Panc1 (cell line): ENCODE results near the gene RPUSD3. TPM values are rescaled to one million over a fixed set of nuclear protein-coding genes. Genes with fewer than 3 reads are reported as not detected.
"Not testable (repeated sequence)": the region's sequence is repeated elsewhere in the genome, so short reads cannot be mapped to it uniquely, and the experiment has no call there.

Source experiments
- ATAC-seq: fragments of 200-7000 bp; cut with Tn5 transposase; 2 replicates; pipeline ENCODE4 v1.9.1; 2020; ENCODE audit warnings: mild to moderate bottlenecking, moderate library complexity
- BruUV-seq: library from RNA; stranded (reverse); fragments of 400-500 nt; replicated peaks from 2 replicates; lab custom pipeline; 2021; lab: Mats Ljungman, UMichigan
- CTCF ChIA-PET: fragments of 300-600 bp; sonication (Branson Sonifier 250); formaldehyde crosslinking; loops from one replicate; lab custom pipeline; 2022; ENCODE audit warnings: antibody characterized with exemption; lab: Charles Lee
- POLR2A ChIA-PET: fragments of 300-600 bp; sonication (Branson Sonifier 250); formaldehyde crosslinking; loops from one replicate; lab custom pipeline; 2022; ENCODE audit warnings: antibody characterized with exemption; lab: Charles Lee
- DNase-seq: peaks from one replicate; pipeline ENCODE4 v3.0.0-alpha.2; 2010; ENCODE audit warnings: low read depth, low spot score
- H3K27ac ChIP-seq: 2 replicates; pipeline ENCODE4 v1.5.1; 2011; ENCODE audit warnings: mild to moderate bottlenecking, low read length, inconsistent platforms
- H3K27me3 ChIP-seq: fragments of 200-500 bp; sonication (Bioruptor generic); 2 replicates; pipeline ENCODE4 v1.6.0; 2014; ENCODE audit warnings: low read length, inconsistent platforms; ENCODE audit not compliant: control insufficient read depth, insufficient read depth
- H3K36me3 ChIP-seq: fragments of 200-500 bp; sonication (Bioruptor generic); 2 replicates; pipeline ENCODE4 v1.5.1; 2014; ENCODE audit warnings: inconsistent platforms, mild to moderate bottlenecking, low read length, moderate library complexity; ENCODE audit not compliant: control insufficient read depth, insufficient read depth
- H3K4me1 ChIP-seq: 2 replicates; pipeline ENCODE4 v1.5.1; 2011; ENCODE audit warnings: inconsistent platforms, mild to moderate bottlenecking, low read length, moderate library complexity; ENCODE audit not compliant: control insufficient read depth, insufficient read depth
- H3K4me3 ChIP-seq, 2 experiments: 2 replicates each; pipeline ENCODE4 v1.5.1; 2011 to 2012; ENCODE audit warnings: low read depth in 2 of 2, low read length in 2 of 2, mild to moderate bottlenecking in 2 of 2, inconsistent platforms in 1 of 2, moderate library complexity in 1 of 2
- H3K9me3 ChIP-seq: fragments of 200-500 bp; sonication (Bioruptor generic); 2 replicates; pipeline ENCODE4 v1.5.1; 2014; ENCODE audit warnings: low read depth, mild to moderate bottlenecking, inconsistent platforms, low read length, moderate library complexity; ENCODE audit not compliant: control insufficient read depth, insufficient read depth
- CTCF ChIP-seq: fragments of 450-650 bp; IDR thresholded peaks from 2 replicates; pipeline ENCODE4 v1.5.1; 2017; ENCODE audit warnings: mild to moderate bottlenecking
- POLR2AphosphoS5 ChIP-seq: IDR thresholded peaks from 2 replicates; pipeline ENCODE4 v1.6.1; 2012; ENCODE audit warnings: mild to moderate bottlenecking, low read depth, low read length, moderate library complexity
- REST ChIP-seq, 2 experiments: IDR thresholded peaks; 2 replicates each; pipeline ENCODE4 v1.6.1; 2011 to 2012; ENCODE audit warnings: low read depth in 2 of 2, control low read depth in 1 of 2, low read length in 1 of 2, mild to moderate bottlenecking in 1 of 2, moderate library complexity in 1 of 2; ENCODE audit not compliant: insufficient read depth in 1 of 2
- SIN3A ChIP-seq: IDR thresholded peaks from 2 replicates; pipeline ENCODE4 v1.6.1; 2012; ENCODE audit warnings: low read depth, mild to moderate bottlenecking, low read length, moderate library complexity, borderline replicate concordance; ENCODE audit not compliant: insufficient read depth
- TCF7L2 ChIP-seq: IDR thresholded peaks from 2 replicates; pipeline ENCODE4 v1.6.1; 2011; ENCODE audit warnings: mild to moderate bottlenecking, low read depth, low read length, inconsistent platforms
- in situ Hi-C: cut with HindIII; loops from 2 replicates; pipeline ENCODE4 v1.10.0; 2016; ENCODE audit warnings: low sequenced_read_pairs, low pct_unique_long_range_greater_than_20kb
- intact Hi-C: fragments of 100-400 bp; cut with micrococcal nuclease; formaldehyde crosslinking; loops from one replicate; pipeline ENCODE4 v1.10.0; 2022; ENCODE audit not compliant: unreplicated experiment
- total RNA-seq: library from RNA; stranded (reverse); gene quantifications from one replicate; pipeline ENCODE4 v1.2.1, GENCODE V29; 2021; ENCODE audit not compliant: unreplicated experiment

RPUSD3 gene
- total RNA-seq, 1 experiment from 2014 or later, result 40.4 TPM

GRCh38 chr3:9867106-9867505, 23.3 kb upstream of the RPUSD3 start:
- DNase-seq, result no peak
- intact Hi-C loops, result no loop called here

GRCh38 chr3:9866639-9867038, 22.8 kb upstream of the RPUSD3 start:
- Histone ChIP-seq H3K36me3 (no peaks in the 10 kb centered on the region), H3K9me3 (no peaks in the 10 kb centered on the region), H3K27ac (no peak overlapping the region), H3K4me3 (no peak overlapping the region), H3K4me1 (peaks cover 6% of the 10 kb centered on the region; the same call in 1 of the 2 replicates), H3K27me3 (no peaks in the 10 kb centered on the region)
- ChIA-PET POLR2A (interaction anchor here (0.6 kb wide), 1 partner anchor 406 kb away, joined by 3 read pairs; no protein-coding TSS in a partner anchor), CTCF (no interaction called here)
- TF ChIP-seq CTCF (no peak), POLR2AphosphoS5 (no peak), SIN3A (no peak), TCF7L2 (no peak), REST (IDR thresholded peaks at IDR 0.05; ENCODE audit: insufficient read depth in 1 of 2, low read depth in 2 of 2, low read length in 1 of 2) (no peak)
- intact Hi-C loops, result no loop called here
- no peak for ATAC-seq
- no peak for DNase-seq
- in situ Hi-C loops, result no loop called here
- BruUV-seq, result no TSS peak

More at GRCh38 chr3:9867106-9867505, 23.3 kb upstream of the RPUSD3 start:
- Histone ChIP-seq H3K36me3 (no peaks in the 10 kb centered on the region), H3K27me3 (no peaks in the 10 kb centered on the region), H3K9me3 (no peaks in the 10 kb centered on the region), H3K27ac (no peak overlapping the region), H3K4me1 (peaks cover 6% of the 10 kb centered on the region; the same call in 1 of the 2 replicates), H3K4me3 (no peak overlapping the region)
- CTCF ChIA-PET, result no interaction called here
- TF ChIP-seq CTCF (no peak), SIN3A (no peak), TCF7L2 (no peak), REST (IDR thresholded peaks at IDR 0.05; ENCODE audit: insufficient read depth in 1 of 2, low read depth in 2 of 2, low read length in 1 of 2) (no peak), POLR2AphosphoS5 (no peak)
- BruUV-seq, result no TSS peak
- in situ Hi-C loops, result no loop called here
- no peak for ATAC-seq
- POLR2A ChIA-PET, result no interaction called here

GRCh38 chr3:9865125-9865637, 21.4 kb upstream of the RPUSD3 start:
- H3K36me3 ChIP-seq, H3K27ac ChIP-seq, H3K4me3 ChIP-seq, H3K27me3 ChIP-seq, BruUV-seq, DNase-seq, intact Hi-C loops, H3K9me3 ChIP-seq, H3K4me1 ChIP-seq, POLR2A ChIA-PET, in situ Hi-C loops, ATAC-seq: not testable (repeated sequence)
- CTCF ChIA-PET, result interaction anchor here (0.6 kb wide), 1 partner anchor 20 kb away, joined by 3 read pairs; no protein-coding TSS in a partner anchor
